Spleen (tissue), 7 donors: ENCODE results near the gene AEBP1.

Source experiments
- CTCF ChIP-seq, 11 experiments: fragments of 200-600 bp in 7 of 11; fragments of 450-650 bp in 4 of 11; sonication (generic) in 4 of 11; IDR thresholded peaks in 8 of 11; conservative IDR thresholded peaks in 3 of 11; 1 replicate in 7 of 11; 2 replicates in 4 of 11; pipeline versions ENCODE4 v1.4.0 to v1.8.0; 2016 to 2021; ENCODE audit warnings: antibody characterized with exemption in 11 of 11, inconsistent platforms in 4 of 11, mild to moderate bottlenecking in 1 of 11
- POLR2AphosphoS5 ChIP-seq, 3 donors: sonication (generic); formaldehyde crosslinking; IDR thresholded peaks; one replicate each; pipeline ENCODE4 v1.5.1; 2017; ENCODE audit warnings: antibody characterized with exemption in 3 of 3
- donor health status: DM: no; HTN: no; CAD: no; lungs with moderate emphysema.
- donor health status: DM: no; HTN: no; CAD: no.
- donor health status: DM: no; HTN: no; CAD: no.

- TF ChIP-seq POLR2AphosphoS5 (IDR thresholded peaks at IDR 0.05) (no peak), CTCF (IDR thresholded peaks at IDR 0.05 in 8 of 11, conservative IDR thresholded peaks at IDR 0.05 in 3 of 11) (no peak)
Measured at GRCh38 chr7:44136731-44137130, 32.6 kb downstream of the AEBP1 start.
